ENCODE measurements around the gene HIP1R. TPM values are rescaled to one million over a fixed set of nuclear protein-coding genes. Genes with fewer than 3 reads are reported as not detected.

Gene HIP1R
- total RNA-seq, 6 donors from 2014 or later = 34.2 to 137 (median 46.9) TPM

DNA sequence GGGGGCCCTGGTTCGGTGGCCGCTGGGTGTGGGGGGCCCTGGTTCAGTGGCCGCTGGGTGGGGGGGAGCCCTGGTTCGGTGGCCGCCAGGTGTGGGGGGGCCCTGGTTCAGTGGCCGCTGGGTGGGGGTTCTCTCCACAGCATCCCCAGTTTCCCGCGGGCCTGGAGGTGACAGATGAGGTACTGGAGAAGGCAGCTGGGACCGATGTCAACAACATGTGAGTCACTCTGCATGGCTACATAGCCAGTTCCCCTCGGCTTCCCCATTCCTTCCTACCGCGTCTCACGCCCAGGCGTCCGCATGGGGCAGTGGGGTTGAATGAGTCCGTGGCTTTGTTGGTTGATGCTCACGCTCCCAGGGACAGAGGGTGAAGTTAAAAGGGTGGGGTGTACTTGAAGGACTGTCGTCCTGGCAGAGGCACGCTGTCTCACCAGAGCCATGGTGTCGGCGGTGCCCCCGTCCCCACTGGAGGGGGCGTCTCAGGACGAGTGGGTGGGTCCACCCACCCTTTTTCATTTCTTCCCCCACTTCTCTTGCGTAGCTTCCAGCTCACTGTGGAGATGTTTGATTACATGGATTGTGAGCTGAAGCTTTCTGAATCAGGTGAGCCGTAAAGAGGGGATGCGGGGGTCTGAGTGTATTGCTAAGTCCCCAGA lies 15.6 kb downstream of the HIP1R start:
- Histone ChIP-seq H3K4me3 (no peak overlapping the region), H3K4me1 (peaks cover 18 to 33% (median 27%) of the 10 kb centered on the region in 4 donors), H3K27me3 (no peaks in the 10 kb centered on the region), H3K36me3 (peaks cover 0 to 37% (median 13%) of the 10 kb centered on the region in 4 donors), H3K9me3 (no peaks in the 10 kb centered on the region), H3K27ac (peak overlapping the region in 3 of 4 donors; percentile 72 to 85 (median 74))
- 84 to 85% methylated on average over 18 to 26 of the region's 27 CpGs for WGBS, 2 donors
- ATAC-seq (ENCODE audit: low FRiP score in 2 of 2) (no peak), DNase-seq (no peak)
- TF ChIP-seq EP300 (IDR thresholded peaks at IDR 0.05) (no peak), POLR2A (IDR thresholded peaks at IDR 0.05) (no peak), POLR2AphosphoS5 (IDR thresholded peaks at IDR 0.05) (no peak)
- TF ChIP-seq, protein P1, sequence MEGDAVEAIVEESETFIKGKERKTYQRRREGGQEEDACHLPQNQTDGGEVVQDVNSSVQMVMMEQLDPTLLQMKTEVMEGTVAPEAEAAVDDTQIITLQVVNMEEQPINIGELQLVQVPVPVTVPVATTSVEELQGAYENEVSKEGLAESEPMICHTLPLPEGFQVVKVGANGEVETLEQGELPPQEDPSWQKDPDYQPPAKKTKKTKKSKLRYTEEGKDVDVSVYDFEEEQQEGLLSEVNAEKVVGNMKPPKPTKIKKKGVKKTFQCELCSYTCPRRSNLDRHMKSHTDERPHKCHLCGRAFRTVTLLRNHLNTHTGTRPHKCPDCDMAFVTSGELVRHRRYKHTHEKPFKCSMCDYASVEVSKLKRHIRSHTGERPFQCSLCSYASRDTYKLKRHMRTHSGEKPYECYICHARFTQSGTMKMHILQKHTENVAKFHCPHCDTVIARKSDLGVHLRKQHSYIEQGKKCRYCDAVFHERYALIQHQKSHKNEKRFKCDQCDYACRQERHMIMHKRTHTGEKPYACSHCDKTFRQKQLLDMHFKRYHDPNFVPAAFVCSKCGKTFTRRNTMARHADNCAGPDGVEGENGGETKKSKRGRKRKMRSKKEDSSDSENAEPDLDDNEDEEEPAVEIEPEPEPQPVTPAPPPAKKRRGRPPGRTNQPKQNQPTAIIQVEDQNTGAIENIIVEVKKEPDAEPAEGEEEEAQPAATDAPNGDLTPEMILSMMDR (IDR thresholded peaks at IDR 0.05) = no peak

DNA sequence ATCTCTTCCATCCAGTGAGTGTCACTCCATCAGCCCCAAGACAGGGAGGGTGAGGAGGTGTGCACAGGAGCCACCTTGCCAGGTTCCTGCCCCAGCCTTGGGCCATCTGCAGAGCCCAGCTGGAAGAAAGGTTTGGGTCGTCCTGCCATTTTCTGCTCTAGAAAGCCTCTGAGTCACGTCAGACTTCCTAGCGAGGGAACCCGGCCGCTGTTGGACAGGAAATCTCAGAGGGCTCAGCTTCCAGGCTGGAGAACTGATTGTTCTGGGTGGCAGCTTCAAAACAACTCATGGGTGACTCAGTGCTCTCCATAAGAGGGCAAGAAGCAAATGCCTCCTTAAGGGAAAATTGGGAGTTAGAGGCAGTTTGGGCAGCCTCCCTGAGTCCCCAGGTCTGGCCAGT lies 16.6 kb downstream of the HIP1R start:
- Histone ChIP-seq H3K27me3 (no peaks in the 10 kb centered on the region), H3K27ac (peak overlapping the region; percentile 69 to 85 (median 73)), H3K9me3 (no peaks in the 10 kb centered on the region), H3K4me1 (peaks cover 18 to 33% (median 27%) of the 10 kb centered on the region in 4 donors), H3K36me3 (peaks cover 0 to 42% (median 23%) of the 10 kb centered on the region in 4 donors), H3K4me3 (no peak overlapping the region)
- WGBS, 2 donors = 50 to 74% methylated on average over 2 to 5 of the region's 5 CpGs
- ATAC-seq (ENCODE audit: low FRiP score in 2 of 2) = no peak
- peak; percentile 31 to 53 for TF ChIP-seq POLR2AphosphoS5 (IDR thresholded peaks at IDR 0.05)
- peak in 2 of 4 donors; percentile 4 to 30 for TF ChIP-seq EP300 (IDR thresholded peaks at IDR 0.05)
- TF ChIP-seq, protein P1 (IDR thresholded peaks at IDR 0.05) = no peak
- no peak for DNase-seq

DNA sequence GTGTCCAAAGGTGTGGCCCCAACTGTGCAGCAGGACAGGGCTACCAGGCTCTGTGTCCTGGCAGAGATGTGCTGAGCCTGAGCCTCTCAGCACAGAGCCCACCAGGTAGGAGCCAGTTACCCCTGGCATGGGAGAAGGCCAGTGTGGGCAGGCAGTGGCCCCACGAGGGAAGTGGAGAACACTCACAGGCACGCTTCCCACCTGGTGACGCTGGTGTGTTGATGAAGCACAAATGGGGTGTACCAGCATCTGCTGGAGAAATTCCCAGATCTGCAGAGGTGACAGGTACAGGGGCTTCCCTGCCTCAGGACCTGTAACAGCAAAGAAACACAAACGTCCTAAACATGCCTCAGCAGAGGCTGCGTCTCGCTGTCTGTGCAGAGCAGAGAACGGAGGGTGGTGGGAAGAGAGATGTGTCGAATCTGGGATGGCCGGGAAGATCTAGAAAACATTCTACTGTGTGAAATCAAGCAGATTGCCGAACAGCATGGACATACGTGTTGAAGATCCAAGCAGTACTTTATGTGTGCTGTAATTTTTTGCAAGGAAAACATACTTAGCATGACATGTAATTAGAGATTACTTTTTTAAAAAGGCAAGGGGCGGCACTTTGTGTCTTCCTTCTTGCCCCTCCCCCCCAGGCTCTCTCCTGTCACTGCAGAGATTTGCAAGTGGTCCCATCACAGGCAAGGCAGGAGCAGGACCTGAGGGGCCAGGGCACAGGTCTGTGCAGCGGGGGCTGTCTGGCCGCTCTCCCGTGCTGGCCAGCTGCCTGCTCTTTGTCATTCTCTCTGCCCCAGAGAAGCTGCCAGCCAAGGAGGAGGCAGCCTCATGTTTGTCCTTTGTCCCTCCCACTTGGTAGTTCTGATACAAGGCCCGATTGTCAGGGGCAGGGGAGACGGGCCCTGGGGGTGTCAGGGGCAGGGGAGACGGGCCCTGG lies 17.3 kb downstream of the HIP1R start:
- WGBS, 2 donors = 57 to 85% methylated on average over 11 to 15 of the region's 18 CpGs
- Histone ChIP-seq H3K4me1 (peaks cover 18 to 33% (median 27%) of the 10 kb centered on the region in 4 donors), H3K9me3 (no peaks in the 10 kb centered on the region), H3K36me3 (peaks cover 0 to 50% (median 28%) of the 10 kb centered on the region in 4 donors), H3K27ac (peak overlapping the region; percentile 69 to 85 (median 73)), H3K27me3 (no peaks in the 10 kb centered on the region), H3K4me3 (no peak overlapping the region)
- ATAC-seq (ENCODE audit: low FRiP score in 2 of 2) = no peak
- DNase-seq = no peak
- TF ChIP-seq EP300 (IDR thresholded peaks at IDR 0.05) = no peak
- TF ChIP-seq POLR2A (IDR thresholded peaks at IDR 0.05) = no peak
- TF ChIP-seq POLR2AphosphoS5 (IDR thresholded peaks at IDR 0.05) = no peak
- TF ChIP-seq, protein P1 (IDR thresholded peaks at IDR 0.05) = no peak

DNA sequence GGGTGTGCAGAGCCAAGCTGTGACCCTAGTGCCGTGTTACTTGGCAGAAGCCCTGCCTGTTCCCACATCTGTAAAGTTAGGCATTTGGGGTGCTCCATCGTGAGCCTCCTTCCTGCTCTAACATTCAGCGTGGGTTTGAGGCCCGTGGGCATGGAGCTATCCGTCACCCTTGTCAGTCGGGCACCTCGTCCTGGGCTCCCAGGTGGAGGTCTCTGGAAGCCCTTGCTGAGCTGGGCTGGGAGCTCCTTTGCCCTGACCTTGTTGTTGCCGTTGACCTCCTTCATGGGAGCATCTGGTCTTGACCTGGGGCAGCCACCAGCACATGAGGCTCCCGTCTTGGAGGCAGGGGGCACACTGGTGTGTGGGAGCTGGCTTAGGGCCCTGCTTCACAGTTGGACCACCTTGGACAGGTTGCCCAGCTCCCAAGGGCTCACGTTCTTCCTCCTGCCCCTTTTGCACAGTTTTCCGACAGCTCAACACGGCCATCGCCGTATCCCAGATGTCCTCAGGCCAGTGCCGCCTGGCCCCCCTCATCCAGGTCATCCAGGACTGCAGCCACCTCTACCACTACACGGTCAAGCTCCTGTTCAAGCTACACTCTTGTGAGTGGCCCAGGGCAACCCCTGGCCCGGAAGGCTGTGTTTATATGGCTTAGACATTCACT lies 18.5 kb downstream of the HIP1R start:
- H3K27me3 ChIP-seq = no peaks in the 10 kb centered on the region
- DNase-seq = no peak
- peaks cover 0 to 52% (median 28%) of the 10 kb centered on the region in 4 donors for H3K36me3 ChIP-seq
- ATAC-seq (ENCODE audit: low FRiP score in 2 of 2) = no peak
- no peaks in the 10 kb centered on the region for H3K9me3 ChIP-seq
- peak overlapping the region in 3 of 4 donors; percentile 56 to 85 (median 74) for H3K27ac ChIP-seq
- no peak overlapping the region for H3K4me3 ChIP-seq
- peaks cover 18 to 35% (median 29%) of the 10 kb centered on the region in 4 donors for H3K4me1 ChIP-seq
- TF ChIP-seq, protein P1 (IDR thresholded peaks at IDR 0.05) = no peak
- TF ChIP-seq POLR2A (IDR thresholded peaks at IDR 0.05) (no peak), POLR2AphosphoS5 (IDR thresholded peaks at IDR 0.05) (no peak), EP300 (IDR thresholded peaks at IDR 0.05) (no peak)
- 86 to 94% methylated on average over 12 to 17 of the region's 17 CpGs for WGBS, 2 donors

Data from upper lobe of left lung (tissue), 6 donors.